Anterior cingulate cortex (tissue), 58 donors: Measurements from ENCODE around the gene ZBTB1.

Experiments
- DNase-seq, 58 donors: peaks; one replicate each; lab custom pipeline; 2025; lab: John Stamatoyannopoulos, UW

Gene ZBTB1

GRCh38 chr14:64504310-64504896 is at the start of gene ZBTB1:
Gene ZBTB1, plus strand, starts transcription at chr14:64504770. Its CDS starts 16,735 bp downstream, at chr14:64521505.
- peak in 57 of 58 donors; percentile 34 to 88 (median 75) for DNase-seq

GRCh38 chr14:64459405-64460136 is 45.0 kb upstream of the ZBTB1 start:
- no peak for DNase-seq

GRCh38 chr14:64461221-64461620 is 43.3 kb upstream of the ZBTB1 start:
- no peak for DNase-seq

GRCh38 chr14:64463195-64463594 is 41.4 kb upstream of the ZBTB1 start:
- DNase-seq = no peak

GRCh38 chr14:64463873-64464272 is 40.7 kb upstream of the ZBTB1 start:
- DNase-seq = no peak

GRCh38 chr14:64464651-64465050 is 39.9 kb upstream of the ZBTB1 start:
- DNase-seq = no peak

- DNase-seq = peak in 56 of 58 donors; percentile 8 to 83 (median 61)
Measured at GRCh38 chr14:64465191-64465822, 39.3 kb upstream of the ZBTB1 start, which contains the start of gene AKAP5. Gene AKAP5, plus strand, starts transcription at chr14:64465499. Its CDS starts 2,896 bp downstream, at chr14:64468395.

- DNase-seq = peak in 25 of 58 donors; percentile 12 to 53 (median 30)
Measured at GRCh38 chr14:64465831-64466554, 38.6 kb upstream of the ZBTB1 start.

- no peak for DNase-seq
Measured at GRCh38 chr14:64467101-64467500, 37.5 kb upstream of the ZBTB1 start.

GRCh38 chr14:64467566-64467965 is 37.0 kb upstream of the ZBTB1 start:
- no peak for DNase-seq

- DNase-seq = no peak
Measured at GRCh38 chr14:64468451-64468850, 36.1 kb upstream of the ZBTB1 start.

GRCh38 chr14:64474041-64474440 is 30.5 kb upstream of the ZBTB1 start:
- no peak for DNase-seq

- no peak for DNase-seq
Measured at GRCh38 chr14:64474698-64475097, 29.9 kb upstream of the ZBTB1 start.

GRCh38 chr14:64475585-64476273 is 28.8 kb upstream of the ZBTB1 start:
- no peak for DNase-seq

GRCh38 chr14:64476438-64476837 is 28.1 kb upstream of the ZBTB1 start:
- DNase-seq = no peak

- no peak for DNase-seq
Measured at GRCh38 chr14:64478634-64479250, 25.8 kb upstream of the ZBTB1 start.

GRCh38 chr14:64488590-64489099 is 15.9 kb upstream of the ZBTB1 start:
- no peak for DNase-seq

GRCh38 chr14:64491637-64492036 is 12.9 kb upstream of the ZBTB1 start:
- DNase-seq = no peak

GRCh38 chr14:64493455-64493854 is 11.1 kb upstream of the ZBTB1 start:
- no peak for DNase-seq

GRCh38 chr14:64495252-64495651 is 9.3 kb upstream of the ZBTB1 start:
- no peak for DNase-seq
